ENCODE measurements around the gene CYTH4.

DNA sequence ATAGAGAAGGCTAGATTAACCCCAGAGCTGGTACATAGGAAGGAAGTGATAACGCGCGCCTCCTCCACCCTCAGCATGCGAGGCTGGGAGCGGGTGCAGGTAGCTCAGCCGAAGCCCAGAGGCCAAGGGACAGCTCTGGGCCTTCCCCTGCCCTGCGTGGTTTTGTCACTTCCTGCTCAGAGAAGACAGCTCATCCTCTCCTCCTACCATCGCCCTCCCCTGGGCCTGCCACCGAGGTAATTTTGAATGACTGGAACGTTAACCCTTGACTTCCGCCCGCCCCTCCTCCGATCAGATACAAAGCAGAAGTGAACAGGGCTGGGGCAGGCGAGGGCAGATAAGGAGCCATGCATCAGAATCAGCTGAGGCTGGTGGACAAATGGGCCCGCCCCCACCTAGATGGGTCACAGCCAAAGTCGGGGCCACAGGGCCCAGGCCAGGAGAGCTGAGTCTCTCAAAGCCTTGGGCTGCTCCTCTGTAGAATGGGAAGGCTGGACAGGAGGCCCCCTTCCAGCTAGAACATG, 39.9 kb upstream of the CYTH4 start:
- TF ChIP-seq ZNF274 (IDR thresholded peaks at IDR 0.05; ENCODE audit: low read depth, low read length), result no peak
- TF ChIP-seq YY1 (IDR thresholded peaks at IDR 0.05; ENCODE audit: insufficient read depth, insufficient read length), result no peak
